Neuronal stem cell (in vitro differentiated cells): ENCODE measurements around the gene VWC2L.

Source experiments
- DNase-seq: peaks from one replicate; pipeline ENCODE4 v3.0.0-alpha.2; 2013; ENCODE audit warnings: low spot score
- H2AFZ ChIP-seq: one replicate; pipeline ENCODE4 v1.6.1; 2013; ENCODE audit warnings: mild to moderate bottlenecking, low read length, inconsistent platforms
- H2AK5ac ChIP-seq: 2 replicates; pipeline ENCODE4 v1.6.1; 2013; ENCODE audit warnings: low read depth, mild to moderate bottlenecking, inconsistent platforms, low read length, moderate library complexity, mixed read lengths
- H2BK120ac ChIP-seq: 2 replicates; pipeline ENCODE4 v1.6.1; 2013; ENCODE audit warnings: low read depth, mild to moderate bottlenecking, inconsistent platforms, low read length, moderate library complexity, mixed read lengths
- H2BK12ac ChIP-seq: one replicate; pipeline ENCODE4 v1.6.1; 2013; ENCODE audit warnings: low read length, inconsistent platforms
- H2BK15ac ChIP-seq: 2 replicates; pipeline ENCODE4 v1.6.1; 2013; ENCODE audit warnings: mild to moderate bottlenecking, low read length, inconsistent platforms, mixed read lengths
- H2BK5ac ChIP-seq: one replicate; pipeline ENCODE4 v1.6.1; 2013; ENCODE audit warnings: inconsistent platforms, mild to moderate bottlenecking, low read length, moderate library complexity
- H3K14ac ChIP-seq: one replicate; pipeline ENCODE4 v1.6.1; 2013; ENCODE audit warnings: low read length, inconsistent platforms
- H3K18ac ChIP-seq: 2 replicates; pipeline ENCODE4 v1.6.1; 2013; ENCODE audit warnings: low read length, inconsistent platforms
- H3K23ac ChIP-seq: 2 replicates; pipeline ENCODE4 v1.6.1; 2013; ENCODE audit warnings: low read depth, mild to moderate bottlenecking, mixed read lengths, low read length, inconsistent platforms; ENCODE audit not compliant: poor library complexity
- H3K27ac ChIP-seq: replicated peaks from 3 replicates; pipeline ENCODE4 v1.5.1; 2013; ENCODE audit warnings: low read length, inconsistent platforms
- H3K27me3 ChIP-seq, 3 experiments: 2 replicates each; pipeline ENCODE4 v1.6.1; 2013; ENCODE audit warnings: low read length in 3 of 3, mild to moderate bottlenecking in 2 of 3, inconsistent platforms in 1 of 3, low read depth in 1 of 3, mixed read lengths in 1 of 3, moderate library complexity in 1 of 3; ENCODE audit not compliant: control insufficient read depth in 3 of 3, insufficient read depth in 3 of 3
- H3K36me3 ChIP-seq, 2 donors: replicated peaks in 1 of 2; 2 replicates each; pipeline ENCODE4 v1.6.1; 2013; ENCODE audit warnings: low read length in 2 of 2; ENCODE audit not compliant: control insufficient read depth in 2 of 2, insufficient read depth in 2 of 2
- H3K4ac ChIP-seq: 2 replicates; pipeline ENCODE4 v1.6.1; 2013; ENCODE audit warnings: inconsistent platforms, mild to moderate bottlenecking, low read length, moderate library complexity
- H3K4me1 ChIP-seq, 2 donors: 1 replicate in 1 of 2; 2 replicates in 1 of 2; pipeline ENCODE4 v1.6.1; 2013; ENCODE audit warnings: low read length in 2 of 2, low read depth in 1 of 2; ENCODE audit not compliant: control insufficient read depth in 2 of 2, insufficient read depth in 1 of 2
- H3K4me2 ChIP-seq: one replicate; pipeline ENCODE4 v1.6.1; 2013; ENCODE audit warnings: mild to moderate bottlenecking, low read length, inconsistent platforms; ENCODE audit not compliant: insufficient read depth, poor library complexity, severe bottlenecking
- H3K4me3 ChIP-seq, 2 donors: 2 replicates each; pipeline ENCODE4 v1.5.1; 2013; ENCODE audit warnings: low read length in 2 of 2, mild to moderate bottlenecking in 2 of 2, inconsistent platforms in 1 of 2, moderate library complexity in 1 of 2
- H3K79me1 ChIP-seq: one replicate; pipeline ENCODE4 v1.6.1; 2013; ENCODE audit warnings: low read depth, mild to moderate bottlenecking, inconsistent platforms, low read length, moderate library complexity
- H3K9ac ChIP-seq: one replicate; pipeline ENCODE4 v1.6.1; 2013; ENCODE audit warnings: mild to moderate bottlenecking, low read depth, low read length, inconsistent platforms; ENCODE audit not compliant: poor library complexity
- H3K9me3 ChIP-seq, 2 donors: replicated peaks in 1 of 2; 2 replicates each; pipeline versions ENCODE3 to v1.6.1; 2013; ENCODE audit warnings: low read length in 2 of 2, mild to moderate bottlenecking in 2 of 2, inconsistent platforms in 1 of 2, low read depth in 1 of 2, mixed read lengths in 1 of 2, moderate library complexity in 1 of 2; ENCODE audit not compliant: control insufficient read depth in 2 of 2, insufficient read depth in 1 of 2
- H4K8ac ChIP-seq: one replicate; pipeline ENCODE4 v1.6.1; 2013; ENCODE audit warnings: low read depth, mild to moderate bottlenecking, inconsistent platforms, low read length, moderate library complexity
- H4K91ac ChIP-seq: one replicate; pipeline ENCODE4 v1.6.1; 2013; ENCODE audit warnings: low read length, low read depth, mild to moderate bottlenecking, inconsistent platforms; ENCODE audit not compliant: poor library complexity
- WGBS, 2 donors: extraction: QIAGEN DNeasy Blood & Tissue Kit; methylation state at CpG; one replicate each; pipeline ENCODE4 v1.1.7; 2013; ENCODE audit warnings: missing lambda C conversion rate in 2 of 2, mixed read lengths in 1 of 2; ENCODE audit not compliant: insufficient read length in 2 of 2, insufficient replicate concordance in 1 of 2; ENCODE audit errors: extremely low coverage in 2 of 2; 5-methylcytosine and 5-hydroxymethylcytosine counted together

VWC2L gene

DNA sequence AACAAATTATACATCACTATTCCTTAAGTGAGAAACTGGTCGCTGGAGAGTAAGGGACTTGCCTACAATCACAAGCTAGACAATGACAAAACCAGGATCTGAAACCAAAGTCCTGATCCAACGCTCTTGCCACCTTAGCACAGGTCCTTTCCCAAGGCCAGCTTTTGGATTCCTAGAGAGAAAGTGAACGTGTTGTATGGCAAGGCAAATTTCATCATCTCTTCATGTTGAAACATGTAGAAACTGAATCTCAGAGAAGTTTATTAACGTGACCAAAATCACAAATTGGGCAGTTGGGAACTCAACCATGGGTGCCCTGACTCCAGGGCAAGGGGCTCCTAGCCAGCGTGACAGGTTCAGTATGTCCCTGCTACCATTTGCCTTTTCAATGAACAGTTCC, 118.2 kb downstream of the VWC2L start:
- Histone ChIP-seq H3K27me3 (no peaks in the 10 kb centered on the region), H2BK5ac (no peak overlapping the region), H3K27ac (no peak overlapping the region), H3K18ac (no peak overlapping the region), H3K4me2 (no peak overlapping the region), H3K23ac (no peak overlapping the region), H3K9ac (no peak overlapping the region), H2AK5ac (no peak overlapping the region), H3K9me3 (no peaks in the 10 kb centered on the region), H3K4me1 (no peaks in the 10 kb centered on the region), H4K91ac (no peak overlapping the region), H3K79me1 (no peaks in the 10 kb centered on the region), H2BK120ac (no peak overlapping the region), H3K14ac (no peak overlapping the region), H2AFZ (no peak overlapping the region), H3K4ac (no peak overlapping the region), H2BK15ac (no peak overlapping the region), H3K4me3 (no peak overlapping the region), H3K36me3 (no peaks in the 10 kb centered on the region), H4K8ac (no peak overlapping the region), H2BK12ac (no peak overlapping the region)
- WGBS, 2 donors, result no CpG with 5 or more reads among the region's 5 CpGs
- no peak for DNase-seq

DNA sequence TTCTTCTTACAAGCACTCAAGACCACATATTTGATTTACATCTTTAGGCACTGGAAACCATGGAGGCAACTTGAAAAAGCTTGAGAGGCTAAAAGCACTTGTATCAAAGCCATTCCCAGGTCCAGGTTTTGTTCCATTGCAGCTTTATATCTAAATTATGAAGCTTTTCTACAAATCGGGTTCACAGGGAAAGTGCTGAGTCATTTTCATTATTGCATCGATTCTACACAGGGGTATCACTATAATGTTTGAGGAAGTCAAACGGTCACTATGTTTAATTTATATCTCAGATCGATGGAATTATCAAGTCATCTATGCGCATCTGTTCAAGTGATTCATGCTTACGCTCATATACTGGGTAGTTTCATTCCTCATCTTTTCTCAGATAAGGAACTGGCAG, 118.7 kb downstream of the VWC2L start:
- no peak overlapping the region for H4K91ac ChIP-seq
- WGBS, 2 donors, result no CpG with 5 or more reads among the region's 6 CpGs

DNA sequence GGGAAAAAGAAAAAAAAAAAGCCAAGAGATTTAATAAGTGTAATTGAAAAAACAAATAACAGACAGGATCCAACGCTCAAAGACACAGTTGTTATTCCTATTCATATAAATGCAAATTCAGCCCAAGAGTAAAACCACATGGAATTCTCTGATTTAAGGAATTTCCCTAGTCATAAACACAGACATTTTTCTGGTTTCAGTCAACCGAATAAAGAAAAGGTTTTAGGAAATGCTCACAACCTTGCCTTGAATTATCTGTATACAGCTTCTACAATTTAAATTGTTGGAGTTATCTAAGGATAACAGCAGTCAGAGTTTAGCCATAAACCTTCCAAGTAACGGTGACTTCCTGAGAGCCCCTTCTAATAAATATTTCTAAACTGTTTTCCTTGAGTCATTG, 122.7 kb downstream of the VWC2L start:
- H2AK5ac ChIP-seq, result no peak overlapping the region
- H2BK15ac ChIP-seq, result no peak overlapping the region

More for the DNA sequence above, 118.7 kb downstream of the VWC2L start:
- H3K4me2 ChIP-seq, result no peak overlapping the region
- no peak overlapping the region for H2BK15ac ChIP-seq
- no peak overlapping the region for H3K23ac ChIP-seq
- H3K14ac ChIP-seq, result no peak overlapping the region
- no peak overlapping the region for H3K18ac ChIP-seq
- H3K4me3 ChIP-seq, result no peak overlapping the region
- no peaks in the 10 kb centered on the region for H3K9me3 ChIP-seq
- no peak overlapping the region for H2BK120ac ChIP-seq
- H3K79me1 ChIP-seq, result no peaks in the 10 kb centered on the region
- H2AK5ac ChIP-seq, result no peak overlapping the region
- no peak overlapping the region for H2BK5ac ChIP-seq
- H3K9ac ChIP-seq, result no peak overlapping the region
- no peak overlapping the region for H3K27ac ChIP-seq
- H2BK12ac ChIP-seq, result no peak overlapping the region
- no peaks in the 10 kb centered on the region for H3K4me1 ChIP-seq
- H4K8ac ChIP-seq, result no peak overlapping the region
- no peak overlapping the region for H2AFZ ChIP-seq
- H3K36me3 ChIP-seq, result no peaks in the 10 kb centered on the region
- H3K4ac ChIP-seq, result no peak overlapping the region
- no peak for DNase-seq
- H3K27me3 ChIP-seq, result no peaks in the 10 kb centered on the region

DNA sequence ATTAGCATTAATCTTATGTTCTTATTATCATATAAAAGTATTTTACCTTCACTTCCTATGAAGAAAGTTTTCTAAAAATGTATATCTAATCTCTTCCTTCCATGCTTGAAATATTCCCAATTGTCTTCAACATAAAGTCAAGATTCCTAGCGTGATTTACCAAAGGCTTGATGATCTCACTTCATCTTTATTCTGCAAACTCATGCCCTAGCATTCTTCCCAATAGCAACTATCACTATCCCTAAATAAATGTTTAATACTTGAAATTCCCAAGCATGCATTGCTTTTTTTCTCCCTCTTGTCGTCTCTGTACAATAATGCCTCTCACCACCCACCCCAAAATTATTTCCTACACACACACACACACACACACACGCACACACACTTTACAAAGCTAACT, 125.8 kb downstream of the VWC2L start:
- no peak overlapping the region for H2AFZ ChIP-seq

More for the DNA sequence above, 122.7 kb downstream of the VWC2L start:
- Histone ChIP-seq H3K4ac (no peak overlapping the region), H3K9ac (no peak overlapping the region), H2BK120ac (no peak overlapping the region), H3K9me3 (no peaks in the 10 kb centered on the region), H3K27ac (no peak overlapping the region), H4K91ac (no peak overlapping the region), H2BK12ac (no peak overlapping the region), H3K4me2 (no peak overlapping the region), H3K23ac (no peak overlapping the region), H3K27me3 (no peaks in the 10 kb centered on the region), H2AFZ (no peak overlapping the region), H4K8ac (no peak overlapping the region), H3K36me3 (no peaks in the 10 kb centered on the region), H3K18ac (no peak overlapping the region), H3K4me1 (no peaks in the 10 kb centered on the region), H2BK5ac (no peak overlapping the region), H3K79me1 (no peaks in the 10 kb centered on the region), H3K14ac (no peak overlapping the region), H3K4me3 (no peak overlapping the region)
- no peak for DNase-seq
- no CpG with 5 or more reads among the region's 3 CpGs for WGBS, 2 donors

More for the DNA sequence above, 125.8 kb downstream of the VWC2L start:
- H3K27me3 ChIP-seq, result no peaks in the 10 kb centered on the region
- WGBS, 2 donors, result 100% methylated on average over 1 of the region's 3 CpGs; no CpG with 5 or more reads in 1 of the 2 donors
- H4K91ac ChIP-seq, result no peak overlapping the region
- H2BK15ac ChIP-seq, result no peak overlapping the region
- no peak overlapping the region for H4K8ac ChIP-seq
- H3K9me3 ChIP-seq, result no peaks in the 10 kb centered on the region
- H3K14ac ChIP-seq, result no peak overlapping the region
- H3K4me3 ChIP-seq, result no peak overlapping the region
- H3K4me2 ChIP-seq, result no peak overlapping the region
- no peaks in the 10 kb centered on the region for H3K79me1 ChIP-seq
- no peak for DNase-seq
- no peak overlapping the region for H3K23ac ChIP-seq
- no peak overlapping the region for H2BK120ac ChIP-seq
- H2BK12ac ChIP-seq, result no peak overlapping the region
- no peaks in the 10 kb centered on the region for H3K36me3 ChIP-seq
- no peak overlapping the region for H2BK5ac ChIP-seq
- H3K27ac ChIP-seq, result no peak overlapping the region
- H3K9ac ChIP-seq, result no peak overlapping the region
- H3K4me1 ChIP-seq, result no peaks in the 10 kb centered on the region
- no peak overlapping the region for H2AK5ac ChIP-seq
- H3K18ac ChIP-seq, result no peak overlapping the region
- H3K4ac ChIP-seq, result no peak overlapping the region
